HepG2 (cell line): Measurements from ENCODE around the gene GUCY1A1. TPM values are rescaled to one million over a fixed set of nuclear protein-coding genes. Genes with fewer than 3 reads are reported as not detected.

ENCODE experiments used
- ATAC-seq: fragments of 200-7000 bp; cut with Tn5 transposase; 3 replicates; pipeline ENCODE4 v1.9.1; 2020; ENCODE audit warnings: mild to moderate bottlenecking, moderate library complexity
- BruUV-seq: library from RNA; stranded (reverse); fragments of 400-500 nt; replicated peaks from 2 replicates; lab custom pipeline; 2021; lab: Mats Ljungman, UMichigan
- CTCF ChIA-PET: fragments of 300-600 bp; formaldehyde crosslinking; extraction: SDS; loops from one replicate; lab custom pipeline; 2021; ENCODE audit warnings: low total read pairs, inconsistent platforms, low intra/inter-chr PET ratio; lab: Yijun Ruan, JAX
- POLR2A ChIA-PET: fragments of 350-600 bp; sonication (Branson Sonifier 250); formaldehyde crosslinking; loops from one replicate; lab custom pipeline; 2020; ENCODE audit warnings: antibody characterized with exemption, inconsistent platforms; lab: Yijun Ruan, JAX
- DNase-seq: peaks from one replicate; pipeline ENCODE4 v3.0.0-alpha.2; 2015; ENCODE audit warnings: low spot score
- FAIRE-seq: peaks from 3 replicates; lab custom pipeline; 2011; peaks lifted over from hg19 to GRCh38; lab: Jason Lieb, UNC
- H2AFZ ChIP-seq: one replicate; pipeline ENCODE4 v1.6.1; 2011; ENCODE audit warnings: low read length, inconsistent platforms
- H3K27ac ChIP-seq: fragments of 300-600 bp; 3 replicates; pipeline ENCODE4 v1.8.0; 2011; ENCODE audit warnings: mixed run types, mild to moderate bottlenecking, mixed read lengths, low read length, inconsistent platforms; ENCODE audit not compliant: insufficient read depth; ENCODE audit errors: extremely low read length
- H3K27me3 ChIP-seq, 2 experiments: fragments of 200-600 bp in 1 of 2; 2 replicates in 1 of 2; 3 replicates in 1 of 2; pipeline versions ENCODE4 v1.6.0 to v1.8.0; 2011; ENCODE audit warnings: low read length in 2 of 2, mild to moderate bottlenecking in 2 of 2, moderate library complexity in 2 of 2, inconsistent platforms in 1 of 2; ENCODE audit not compliant: insufficient read depth in 2 of 2, control insufficient read depth in 1 of 2
- H3K36me3 ChIP-seq, 2 experiments: fragments of 200-600 bp in 1 of 2; replicated peaks in 1 of 2; 2 replicates in 1 of 2; 3 replicates in 1 of 2; pipeline versions ENCODE4 v1.5.1 to v1.8.0; 2011; ENCODE audit warnings: low read length in 2 of 2, inconsistent platforms in 1 of 2; ENCODE audit not compliant: insufficient read depth in 2 of 2, control insufficient read depth in 1 of 2
- H3K4me1 ChIP-seq: 2 replicates; pipeline ENCODE4 v1.5.1; 2012; ENCODE audit warnings: low read length, inconsistent platforms; ENCODE audit not compliant: insufficient read depth
- H3K4me2 ChIP-seq: 2 replicates; pipeline ENCODE4 v1.6.0; 2011; ENCODE audit warnings: low read depth, low read length, inconsistent platforms
- H3K4me3 ChIP-seq, 3 experiments: fragments of 200-600 bp in 1 of 3; sonication (generic), shearing (Covaris generic) in 1 of 3; replicated peaks in 1 of 3; 2 replicates each; pipeline ENCODE4 v1.5.1; 2011 to 2016; ENCODE audit warnings: low read length in 3 of 3, inconsistent platforms in 2 of 3, low read depth in 2 of 3, mild to moderate bottlenecking in 2 of 3, control low read depth in 1 of 3, mixed read lengths in 1 of 3; ENCODE audit not compliant: insufficient read depth in 1 of 3
- H3K79me2 ChIP-seq: one replicate; pipeline ENCODE4 v1.6.1; 2011; ENCODE audit warnings: low read length, inconsistent platforms; ENCODE audit not compliant: insufficient read depth
- H3K9ac ChIP-seq: 2 replicates; pipeline ENCODE4 v1.6.0; 2011; ENCODE audit warnings: mild to moderate bottlenecking, low read depth, low read length, inconsistent platforms; ENCODE audit not compliant: insufficient read depth
- H3K9me3 ChIP-seq: 2 replicates; pipeline ENCODE4 v1.5.1; 2012; ENCODE audit warnings: mild to moderate bottlenecking, low read length
- H4K20me1 ChIP-seq: 2 replicates; pipeline ENCODE4 v1.6.0; 2011; ENCODE audit warnings: inconsistent platforms, mild to moderate bottlenecking, low read length, moderate library complexity; ENCODE audit not compliant: insufficient read depth
- CENPT ChIP-seq: sonication (generic); formaldehyde crosslinking; IDR thresholded peaks from 2 replicates; pipeline ENCODE4 v1.8.0; 2022; ENCODE audit warnings: low read depth, mild to moderate bottlenecking, moderate library complexity, missing genetic modification reagents
- HNF4A ChIP-seq: sonication (generic); formaldehyde crosslinking; IDR thresholded peaks from 2 replicates; pipeline ENCODE4 v1.4.0; 2020; ENCODE audit warnings: missing genetic modification reagents
- MIER3 ChIP-seq: IDR thresholded peaks from 2 replicates; pipeline ENCODE4 v1.6.1; 2016; ENCODE audit warnings: missing compliant biosample characterization, borderline replicate concordance
- MYC ChIP-seq: sonication (generic); formaldehyde crosslinking; IDR thresholded peaks from 2 replicates; pipeline ENCODE4 v1.9.0; 2021; ENCODE audit warnings: missing genetic modification reagents, borderline replicate concordance
- RBAK ChIP-seq: sonication (generic); formaldehyde crosslinking; IDR thresholded peaks from 2 replicates; pipeline ENCODE4 v1.5.1; 2020; ENCODE audit warnings: mild to moderate bottlenecking, missing genetic modification reagents
- SNRNP70 ChIP-seq: fragments of 200-400 bp; formaldehyde crosslinking; IDR thresholded peaks from 2 replicates; pipeline ENCODE4 v1.6.1; 2017; ENCODE audit warnings: mild to moderate bottlenecking, low read depth, low read length, moderate library complexity
- TOE1 ChIP-seq: sonication (generic); formaldehyde crosslinking; IDR thresholded peaks from 2 replicates; pipeline ENCODE4 v1.4.0; 2020; ENCODE audit warnings: mild to moderate bottlenecking, missing genetic modification reagents
- ZFYVE20 ChIP-seq: sonication (generic); formaldehyde crosslinking; IDR thresholded peaks from 2 replicates; pipeline ENCODE4 v1.8.0; 2023; ENCODE audit warnings: low read depth, mild to moderate bottlenecking, moderate library complexity, missing genetic modification reagents, borderline replicate concordance
- ZNF20 ChIP-seq: sonication (generic); formaldehyde crosslinking; IDR thresholded peaks from 2 replicates; pipeline ENCODE4 v1.4.0; 2020; ENCODE audit warnings: mild to moderate bottlenecking, moderate library complexity, missing genetic modification reagents
- ZNF7 ChIP-seq: IDR thresholded peaks from 2 replicates; pipeline ENCODE4 v1.6.1; 2016; ENCODE audit warnings: missing biosample characterization, missing genetic modification reagents
- ZSCAN12 ChIP-seq: sonication (generic); formaldehyde crosslinking; IDR thresholded peaks from 2 replicates; pipeline ENCODE4 v1.9.0; 2021; ENCODE audit warnings: mild to moderate bottlenecking, missing genetic modification reagents
- WGBS: methylation state at CpG from one replicate; pipeline ENCODE4 v1.1.6; 2017; ENCODE audit warnings: low lambda C conversion rate; 5-methylcytosine and 5-hydroxymethylcytosine counted together
- in situ Hi-C: cut with HindIII; loops from 2 replicates; pipeline ENCODE4 v1.10.0; 2017; ENCODE audit warnings: low pct_unique_long_range_greater_than_20kb; ENCODE audit not compliant: extremely low pct_ligation_motif_present
- intact Hi-C: fragments of 100-400 bp; cut with micrococcal nuclease; formaldehyde crosslinking; loops from one replicate; pipeline ENCODE4 v1.10.0; 2022; ENCODE audit not compliant: unreplicated experiment
- polyA plus RNA-seq, 8 experiments: library from polyadenylated mRNA; depleted of rRNA in 3 of 8; stranded (reverse) in 7 of 8; unstranded in 1 of 8; fragments of >200 nt; fragmentation: Illumina TruSeq in 4 of 8; extraction: Trizol in 4 of 8; gene quantifications; 2 replicates each; pipeline versions ENCODE4 v1.2.1 to v1.2.3, GENCODE V29; 2011 to 2016; ENCODE audit warnings: low read depth in 4 of 8, missing spikeins in 1 of 8, mixed read lengths in 1 of 8; ENCODE audit not compliant: insufficient read depth in 1 of 8
- total RNA-seq, 5 experiments: library from RNA; depleted of rRNA; stranded (reverse); fragments of >200 nt; fragmentation: Illumina TruSeq; extraction: Trizol; gene quantifications; 2 replicates each; pipeline ENCODE4 v1.2.3, GENCODE V29; 2016; ENCODE audit warnings: low read depth in 1 of 5
- TF ChIP-seq, protein P1 (sequence below): sonication (generic); formaldehyde crosslinking; IDR thresholded peaks from 2 replicates; pipeline ENCODE4 v1.4.0; 2020; ENCODE audit warnings: missing genetic modification reagents
- TF ChIP-seq, protein P2 (sequence below): sonication (generic); formaldehyde crosslinking; IDR thresholded peaks from 2 replicates; pipeline ENCODE4 v1.5.1; 2020; ENCODE audit warnings: mild to moderate bottlenecking, missing genetic modification reagents, moderate library complexity

Gene GUCY1A1
- total and polyA plus RNA-seq, 2 of the 13 experiments (the other 11 are each of a cell fraction or from before 2014, with no cell fraction given): not detected

DNA sequence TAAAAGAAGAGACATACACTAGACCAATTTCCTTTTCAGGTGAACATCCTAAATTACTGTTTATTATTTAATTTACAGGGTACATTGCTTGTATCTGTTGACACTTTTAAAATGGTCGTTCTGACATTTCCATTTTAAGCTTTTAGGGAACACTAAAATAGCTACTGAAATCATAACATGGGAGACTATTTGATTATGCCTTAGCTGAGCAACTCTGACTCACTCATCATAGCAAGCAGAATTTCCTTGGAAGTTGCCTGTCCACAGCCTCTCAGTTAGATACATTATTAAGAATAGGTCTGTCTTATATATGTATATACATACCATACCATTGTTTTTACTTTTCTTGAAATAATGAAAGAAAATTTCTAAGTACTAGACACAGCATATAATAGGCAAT, 114.1 kb downstream of the GUCY1A1 start:
- Histone ChIP-seq H3K79me2 (no peaks in the 10 kb centered on the region), H3K9me3 (no peaks in the 10 kb centered on the region), H3K4me1 (no peaks in the 10 kb centered on the region), H3K4me3 (no peak overlapping the region), H2AFZ (no peak overlapping the region), H3K36me3 (no peaks in the 10 kb centered on the region), H3K4me2 (no peak overlapping the region), H4K20me1 (no peaks in the 10 kb centered on the region), H3K27ac (no peak overlapping the region), H3K27me3 (no peaks in the 10 kb centered on the region), H3K9ac (no peak overlapping the region)
- ChIA-PET POLR2A (no interaction called here), CTCF (no interaction called here)
- intact Hi-C loops: no loop called here
- FAIRE-seq (no peak), ATAC-seq (no peak), DNase-seq (no peak)
- 0% methylated on average over 1 of the region's 1 CpG for WGBS
- BruUV-seq: no TSS peak
- in situ Hi-C loops: loop anchor here (25.0 kb wide), 1 partner anchor 343 kb away; no protein-coding TSS in a partner anchor
- no peak for TF ChIP-seq ZNF20 (CRISPR knock-in tag)
- TF ChIP-seq ZNF7 (CRISPR knock-in tag): no peak
- TF ChIP-seq, protein P1, sequence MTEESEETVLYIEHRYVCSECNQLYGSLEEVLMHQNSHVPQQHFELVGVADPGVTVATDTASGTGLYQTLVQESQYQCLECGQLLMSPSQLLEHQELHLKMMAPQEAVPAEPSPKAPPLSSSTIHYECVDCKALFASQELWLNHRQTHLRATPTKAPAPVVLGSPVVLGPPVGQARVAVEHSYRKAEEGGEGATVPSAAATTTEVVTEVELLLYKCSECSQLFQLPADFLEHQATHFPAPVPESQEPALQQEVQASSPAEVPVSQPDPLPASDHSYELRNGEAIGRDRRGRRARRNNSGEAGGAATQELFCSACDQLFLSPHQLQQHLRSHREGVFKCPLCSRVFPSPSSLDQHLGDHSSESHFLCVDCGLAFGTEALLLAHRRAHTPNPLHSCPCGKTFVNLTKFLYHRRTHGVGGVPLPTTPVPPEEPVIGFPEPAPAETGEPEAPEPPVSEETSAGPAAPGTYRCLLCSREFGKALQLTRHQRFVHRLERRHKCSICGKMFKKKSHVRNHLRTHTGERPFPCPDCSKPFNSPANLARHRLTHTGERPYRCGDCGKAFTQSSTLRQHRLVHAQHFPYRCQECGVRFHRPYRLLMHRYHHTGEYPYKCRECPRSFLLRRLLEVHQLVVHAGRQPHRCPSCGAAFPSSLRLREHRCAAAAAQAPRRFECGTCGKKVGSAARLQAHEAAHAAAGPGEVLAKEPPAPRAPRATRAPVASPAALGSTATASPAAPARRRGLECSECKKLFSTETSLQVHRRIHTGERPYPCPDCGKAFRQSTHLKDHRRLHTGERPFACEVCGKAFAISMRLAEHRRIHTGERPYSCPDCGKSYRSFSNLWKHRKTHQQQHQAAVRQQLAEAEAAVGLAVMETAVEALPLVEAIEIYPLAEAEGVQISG (CRISPR knock-in tag): no peak
- no peak for TF ChIP-seq CENPT
- no peak for TF ChIP-seq TOE1 (CRISPR knock-in tag)
- TF ChIP-seq ZSCAN12 (CRISPR knock-in tag): no peak
- no peak for TF ChIP-seq RBAK (CRISPR knock-in tag)
- TF ChIP-seq MYC (CRISPR knock-in tag): no peak
- no peak for TF ChIP-seq ZFYVE20 (CRISPR knock-in tag)
- no peak for TF ChIP-seq MIER3 (CRISPR knock-in tag)
- TF ChIP-seq, protein P2, sequence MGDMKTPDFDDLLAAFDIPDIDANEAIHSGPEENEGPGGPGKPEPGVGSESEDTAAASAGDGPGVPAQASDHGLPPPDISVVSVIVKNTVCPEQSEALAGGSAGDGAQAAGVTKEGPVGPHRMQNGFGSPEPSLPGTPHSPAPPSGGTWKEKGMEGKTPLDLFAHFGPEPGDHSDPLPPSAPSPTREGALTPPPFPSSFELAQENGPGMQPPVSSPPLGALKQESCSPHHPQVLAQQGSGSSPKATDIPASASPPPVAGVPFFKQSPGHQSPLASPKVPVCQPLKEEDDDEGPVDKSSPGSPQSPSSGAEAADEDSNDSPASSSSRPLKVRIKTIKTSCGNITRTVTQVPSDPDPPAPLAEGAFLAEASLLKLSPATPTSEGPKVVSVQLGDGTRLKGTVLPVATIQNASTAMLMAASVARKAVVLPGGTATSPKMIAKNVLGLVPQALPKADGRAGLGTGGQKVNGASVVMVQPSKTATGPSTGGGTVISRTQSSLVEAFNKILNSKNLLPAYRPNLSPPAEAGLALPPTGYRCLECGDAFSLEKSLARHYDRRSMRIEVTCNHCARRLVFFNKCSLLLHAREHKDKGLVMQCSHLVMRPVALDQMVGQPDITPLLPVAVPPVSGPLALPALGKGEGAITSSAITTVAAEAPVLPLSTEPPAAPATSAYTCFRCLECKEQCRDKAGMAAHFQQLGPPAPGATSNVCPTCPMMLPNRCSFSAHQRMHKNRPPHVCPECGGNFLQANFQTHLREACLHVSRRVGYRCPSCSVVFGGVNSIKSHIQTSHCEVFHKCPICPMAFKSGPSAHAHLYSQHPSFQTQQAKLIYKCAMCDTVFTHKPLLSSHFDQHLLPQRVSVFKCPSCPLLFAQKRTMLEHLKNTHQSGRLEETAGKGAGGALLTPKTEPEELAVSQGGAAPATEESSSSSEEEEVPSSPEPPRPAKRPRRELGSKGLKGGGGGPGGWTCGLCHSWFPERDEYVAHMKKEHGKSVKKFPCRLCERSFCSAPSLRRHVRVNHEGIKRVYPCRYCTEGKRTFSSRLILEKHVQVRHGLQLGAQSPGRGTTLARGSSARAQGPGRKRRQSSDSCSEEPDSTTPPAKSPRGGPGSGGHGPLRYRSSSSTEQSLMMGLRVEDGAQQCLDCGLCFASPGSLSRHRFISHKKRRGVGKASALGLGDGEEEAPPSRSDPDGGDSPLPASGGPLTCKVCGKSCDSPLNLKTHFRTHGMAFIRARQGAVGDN (CRISPR knock-in tag): no peak
- no peak for TF ChIP-seq SNRNP70
- TF ChIP-seq HNF4A (CRISPR knock-in tag): no peak
